ENCODE measurements around the gene B4GALT2. TPM values are rescaled to one million over a fixed set of nuclear protein-coding genes. Genes with fewer than 3 reads are reported as not detected.

Gene B4GALT2
- total and polyA plus RNA-seq, 9 of the 15 experiments (the other 6 are each of a cell fraction or from before 2014, with no cell fraction given) = 1.3 to 86.8 (median 43.8) TPM

GRCh38 chr1:43973981-43974442 lies 5.0 kb upstream of the B4GALT2 start (continued):
- TF ChIP-seq ZNF780A (CRISPR knock-in tag; IDR thresholded peaks at IDR 0.05) (no peak), MEIS2 (IDR thresholded peaks at IDR 0.05; ENCODE audit: partially characterized antibody) (no peak), RBM15 (IDR thresholded peaks at IDR 0.05; ENCODE audit: insufficient read depth, low read length) (no peak), ZNF143 (CRISPR knock-in tag; IDR thresholded peaks at IDR 0.05) (no peak), HMGXB4 (CRISPR knock-in tag; IDR thresholded peaks at IDR 0.05) (no peak), ZNF696 (CRISPR knock-in tag; conservative IDR thresholded peaks at IDR 0.05) (no peak), FIP1L1 (IDR thresholded peaks at IDR 0.05; ENCODE audit: low read depth, low read length, poor library complexity, severe bottlenecking) (no peak), DPF2 (IDR thresholded peaks at IDR 0.05) (no peak), ATF2 (CRISPR knock-in tag; IDR thresholded peaks at IDR 0.05) (no peak), KAT2B (IDR thresholded peaks at IDR 0.05; ENCODE audit: low read depth, low read length) (no peak), TSC22D4 (tag; IDR thresholded peaks at IDR 0.05) (no peak), KAT8 (IDR thresholded peaks at IDR 0.05; ENCODE audit: low read depth) (no peak), PHF21A (IDR thresholded peaks at IDR 0.05; ENCODE audit: borderline replicate concordance, low read depth) (no peak), MAFF (IDR thresholded peaks at IDR 0.05; ENCODE audit: low read length) (no peak), BCOR (IDR thresholded peaks at IDR 0.05) (no peak), MGA (IDR thresholded peaks at IDR 0.05) (no peak)

Data from K562 (cell line).